Eye (tissue), 1 donor: ENCODE measurements around the gene GPR183.

Experiments
- DNase-seq: peaks from one replicate; pipeline ENCODE4 v3.0.0-alpha.2; 2015

Gene GPR183

DNA sequence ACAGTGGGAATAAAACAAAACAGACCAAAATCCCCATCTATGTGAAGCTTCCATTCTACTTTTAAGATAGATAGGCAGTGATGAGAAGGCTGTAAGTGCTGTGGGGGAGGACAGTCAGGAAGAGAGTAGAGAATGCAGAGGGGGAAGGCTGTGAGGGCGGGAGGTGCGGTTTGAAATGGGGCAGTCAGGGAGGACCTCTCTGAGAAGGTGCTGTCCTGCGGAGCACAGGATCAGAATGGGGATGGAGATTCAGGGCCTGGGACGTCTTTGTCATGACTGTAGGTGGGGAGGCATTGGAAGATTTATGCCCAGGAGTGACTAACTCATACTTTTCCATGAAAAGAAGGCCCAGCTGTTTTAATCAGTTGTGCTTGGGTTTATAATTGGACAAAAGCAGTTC is 3.9 kb upstream of the GPR183 start:
- no peak for DNase-seq

DNA sequence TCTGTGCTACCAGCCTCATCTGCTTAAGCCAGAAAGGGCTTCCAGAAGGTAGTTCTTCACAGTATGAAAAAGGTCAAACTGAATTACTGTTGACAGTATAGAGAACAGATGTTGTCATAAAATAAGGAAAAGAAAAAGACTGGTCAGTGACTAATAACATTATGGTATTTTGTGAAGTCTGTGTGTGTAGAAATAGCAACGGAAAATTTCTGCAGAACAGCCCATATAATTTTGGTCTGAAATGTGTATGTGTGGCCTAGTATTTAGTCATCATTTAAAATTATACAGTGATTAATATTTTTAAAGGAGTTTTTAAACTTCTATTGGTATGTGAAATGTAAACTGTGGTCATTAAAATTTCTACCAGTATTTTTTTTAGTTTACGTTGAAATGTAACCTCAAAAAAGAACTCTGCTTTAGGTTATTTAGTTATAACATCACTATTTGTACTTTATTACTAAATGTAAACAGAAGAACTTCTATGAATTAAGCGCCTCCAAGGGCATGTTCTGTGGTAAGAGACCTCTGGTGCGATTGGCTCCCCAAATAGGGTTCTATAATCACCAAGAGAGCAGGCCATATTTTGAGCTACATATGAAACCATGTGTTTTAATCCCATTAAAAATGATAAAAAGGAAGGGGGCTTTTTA is 3.3 kb upstream of the GPR183 start:
- DNase-seq, result no peak

DNA sequence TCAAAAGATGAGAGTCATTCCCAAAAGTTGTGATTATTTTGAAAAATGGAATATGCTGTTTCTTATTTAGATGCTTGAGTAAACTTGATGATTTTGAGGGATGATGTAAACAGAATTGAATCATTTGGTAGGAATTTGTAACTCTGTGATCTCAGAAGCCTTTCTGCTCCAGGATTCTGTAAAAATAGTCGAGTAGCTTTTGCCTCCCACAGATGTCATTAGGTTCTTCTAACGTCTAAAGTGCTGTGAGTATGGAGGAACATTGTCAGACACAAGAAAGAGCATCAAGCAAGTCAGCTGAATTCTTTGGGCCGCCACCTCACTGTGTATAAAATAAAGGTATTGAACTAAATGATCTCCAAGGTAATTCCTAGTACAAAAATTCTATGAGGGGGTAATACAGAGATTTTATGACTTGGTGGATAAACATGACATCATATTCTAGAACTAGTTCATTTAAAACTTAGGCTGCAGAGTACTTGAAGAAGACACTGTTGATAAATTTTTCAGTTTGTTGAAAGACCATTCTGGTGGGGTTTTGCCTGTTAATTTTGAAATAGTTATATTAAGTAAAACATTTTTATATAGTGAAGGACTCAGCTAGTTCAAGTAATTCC is 1.4 kb upstream of the GPR183 start:
- no peak for DNase-seq

DNA sequence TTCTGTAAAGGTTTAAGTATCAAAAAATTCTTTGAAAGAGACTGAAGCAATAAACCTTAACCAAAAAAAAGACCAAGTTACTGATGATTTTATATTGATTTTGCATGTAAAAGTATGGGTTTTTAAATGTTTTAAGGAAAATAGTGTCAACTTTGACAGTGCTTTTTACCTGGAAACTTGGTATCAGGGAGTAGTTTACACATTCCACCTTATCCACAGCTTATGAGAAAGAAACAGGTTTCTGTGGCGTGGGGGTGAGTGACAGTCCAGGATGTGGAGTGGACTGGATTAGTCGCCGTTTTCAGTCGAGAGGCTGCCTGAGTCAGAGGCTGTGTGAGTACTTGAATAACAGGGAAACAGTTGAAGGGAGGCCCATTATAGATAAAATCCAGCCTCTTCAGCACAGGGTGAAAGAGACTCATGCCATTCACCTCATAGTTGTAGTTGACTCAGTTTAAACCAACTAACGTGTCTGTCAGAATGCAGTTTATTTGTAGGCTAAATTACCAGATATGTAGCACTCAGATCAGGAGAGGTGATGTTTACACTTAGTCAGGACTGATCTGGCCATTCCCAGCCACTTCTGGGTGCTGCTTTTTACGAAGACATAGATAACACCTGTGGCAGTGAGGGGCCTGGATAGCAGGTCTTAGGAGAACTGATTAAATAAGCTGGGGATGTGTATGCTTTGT is 595 bp upstream of the GPR183 start:
- DNase-seq, result no peak

DNA sequence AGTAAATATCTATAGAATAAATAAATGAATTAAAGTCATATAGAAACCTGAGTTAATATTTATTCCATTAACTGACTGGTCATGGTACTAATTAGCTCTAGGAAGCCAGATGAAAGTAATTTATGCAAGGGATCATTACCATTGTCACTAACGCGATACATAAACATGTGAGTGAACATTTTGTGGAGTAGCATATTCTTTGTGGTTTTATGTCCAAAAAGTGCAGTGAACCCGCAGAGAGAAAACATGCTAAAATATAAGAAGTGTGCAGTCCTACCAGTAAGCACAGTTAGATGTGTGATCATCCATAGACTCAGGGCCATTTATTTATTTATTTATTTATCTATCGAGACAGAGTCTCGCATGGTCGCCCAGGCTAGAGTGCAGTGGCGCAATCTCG is 1.6 kb downstream of the GPR183 start:
- DNase-seq, result no peak

DNA sequence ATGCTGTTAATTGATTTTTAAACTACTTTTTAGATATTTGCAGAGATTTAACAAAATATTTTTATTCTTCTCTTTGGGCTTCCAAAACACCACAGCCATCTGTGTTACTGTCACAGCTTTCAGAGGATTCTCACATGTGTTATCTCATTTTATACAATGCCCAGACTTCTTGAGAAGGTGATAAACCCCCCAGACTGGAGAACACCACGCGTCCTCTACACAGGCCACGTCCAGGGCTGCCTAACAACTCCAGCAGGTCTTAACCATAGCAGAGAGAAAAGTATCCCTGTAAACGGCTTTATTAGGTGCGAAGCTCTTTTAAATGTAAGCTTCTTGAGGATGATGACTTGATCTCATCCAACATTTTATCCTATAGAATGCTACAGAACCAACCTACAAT is 2.0 kb downstream of the GPR183 start:
- no peak for DNase-seq

DNA sequence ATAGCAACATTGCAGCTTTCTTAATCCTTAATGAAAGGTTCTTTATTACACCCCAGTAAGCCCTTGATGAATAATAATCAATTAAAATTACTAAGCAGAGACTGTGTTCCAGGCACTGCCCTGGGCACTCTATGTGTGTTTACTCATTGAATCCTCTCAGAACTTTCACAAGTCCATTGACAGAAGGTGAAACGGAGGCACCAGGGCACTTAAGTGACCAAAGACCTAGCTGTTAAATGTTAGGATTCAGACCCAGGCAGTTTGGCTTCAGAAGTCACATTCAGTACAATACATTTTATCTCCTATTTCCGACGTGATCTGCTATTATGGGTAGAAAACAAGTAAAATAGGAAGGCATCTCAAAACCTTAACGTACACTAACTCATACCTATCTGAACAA is 2.7 kb downstream of the GPR183 start:
- no peak for DNase-seq

DNA sequence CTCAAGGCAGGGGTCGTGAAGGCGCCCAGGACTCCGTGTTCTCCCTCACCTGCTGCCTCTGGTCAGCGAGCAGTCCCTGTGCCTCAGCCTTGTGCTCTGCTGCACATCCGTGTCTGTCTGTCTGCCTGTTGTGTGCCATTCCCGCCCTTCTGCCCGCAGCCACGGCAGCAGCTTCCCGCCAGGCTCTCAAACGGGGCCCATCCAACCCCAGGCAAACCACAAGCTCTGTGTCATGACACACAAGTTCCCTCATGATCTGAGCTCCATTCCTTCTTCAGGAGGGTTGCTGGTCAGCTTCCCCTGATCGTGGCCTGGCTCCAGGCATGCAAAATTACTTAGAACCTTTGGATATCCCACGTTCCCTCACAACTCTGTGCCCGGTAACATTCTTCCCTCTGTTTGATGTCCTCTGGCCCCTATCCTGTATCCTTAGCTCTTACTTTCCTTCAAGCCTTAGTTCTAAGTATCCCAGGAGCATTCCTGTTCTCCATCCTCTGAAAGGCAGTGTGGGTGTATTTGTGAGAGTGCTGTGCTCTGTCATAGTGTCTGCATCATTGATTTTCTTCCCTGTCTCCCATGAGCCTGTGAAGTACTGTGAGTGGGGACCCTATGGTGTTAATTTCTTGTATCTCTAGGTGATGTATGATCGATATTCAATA is 3.2 kb downstream of the GPR183 start:
- no peak for DNase-seq

DNA sequence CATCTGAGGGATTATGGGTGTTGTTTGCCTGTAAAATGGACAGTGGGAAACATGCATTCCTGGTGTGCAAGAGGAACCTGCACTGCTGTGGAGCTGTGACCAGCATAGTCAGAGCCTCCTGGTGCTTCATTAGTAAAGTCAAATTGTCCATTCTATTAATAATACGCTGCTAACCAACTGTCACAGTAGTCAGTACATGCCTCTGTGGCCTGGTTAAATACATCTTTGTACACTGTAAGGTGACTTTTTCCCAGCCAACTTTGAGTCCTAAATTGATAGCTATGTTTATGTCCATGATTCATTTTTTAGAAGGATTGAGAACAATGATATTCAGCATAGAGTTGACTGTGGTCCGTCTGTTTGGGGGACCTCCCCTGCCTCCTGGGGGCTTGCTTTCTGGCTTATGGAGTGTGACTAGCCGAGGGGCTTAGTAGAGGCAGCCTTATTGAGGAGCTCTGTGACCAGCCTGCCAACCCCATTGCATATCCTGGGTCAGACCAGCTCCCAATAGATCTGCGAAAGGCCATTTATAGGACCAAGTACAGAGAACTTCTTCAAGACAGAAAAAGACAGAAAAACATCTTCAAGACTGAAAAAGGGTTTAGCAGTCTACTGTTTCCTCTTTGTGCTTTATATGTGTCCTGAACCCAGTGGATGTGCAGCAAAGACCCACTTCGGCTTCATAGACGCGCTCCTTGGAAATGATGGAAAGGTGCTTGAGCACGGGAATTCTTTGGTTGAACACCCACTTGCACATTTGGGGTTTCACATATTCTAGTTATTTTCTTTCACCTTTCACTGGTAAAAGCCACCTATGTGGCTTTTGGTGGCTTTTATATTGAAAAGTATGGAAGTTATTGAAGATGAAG is 4.3 kb downstream of the GPR183 start:
- no peak for DNase-seq

DNA sequence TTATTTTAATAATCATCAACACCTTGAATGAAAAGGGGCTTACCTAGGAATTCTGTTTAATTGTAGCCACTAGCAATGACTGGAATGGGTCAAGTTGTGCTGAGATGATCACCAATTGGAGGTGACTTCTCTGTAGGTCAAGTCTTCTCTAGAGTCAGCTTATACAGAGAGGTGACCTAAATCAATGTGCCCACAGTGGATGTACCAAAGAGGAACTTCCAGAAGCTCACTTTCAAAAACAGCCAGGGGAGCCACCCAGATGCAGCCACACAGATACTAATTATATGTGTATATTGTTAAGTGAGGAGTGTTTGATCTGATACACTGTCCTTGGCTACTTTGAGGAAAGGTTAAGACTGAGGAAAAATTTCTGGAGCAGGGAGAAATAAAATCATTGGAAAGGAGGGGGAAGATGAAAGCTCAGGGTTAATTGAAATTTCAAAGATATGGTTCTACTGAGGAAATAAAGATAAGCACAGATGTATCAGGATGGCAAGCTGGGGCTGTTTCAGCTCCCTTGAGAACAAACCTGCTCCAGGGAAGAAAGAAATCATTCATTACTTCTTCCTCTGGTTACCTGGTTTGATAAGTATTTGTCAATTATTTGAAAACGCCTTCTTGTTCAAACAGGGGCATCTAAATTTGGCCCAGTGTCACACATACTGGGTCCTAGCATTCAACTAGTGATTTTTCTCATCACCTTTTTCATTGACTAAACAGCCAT is 5.1 kb downstream of the GPR183 start:
- no peak for DNase-seq

DNA sequence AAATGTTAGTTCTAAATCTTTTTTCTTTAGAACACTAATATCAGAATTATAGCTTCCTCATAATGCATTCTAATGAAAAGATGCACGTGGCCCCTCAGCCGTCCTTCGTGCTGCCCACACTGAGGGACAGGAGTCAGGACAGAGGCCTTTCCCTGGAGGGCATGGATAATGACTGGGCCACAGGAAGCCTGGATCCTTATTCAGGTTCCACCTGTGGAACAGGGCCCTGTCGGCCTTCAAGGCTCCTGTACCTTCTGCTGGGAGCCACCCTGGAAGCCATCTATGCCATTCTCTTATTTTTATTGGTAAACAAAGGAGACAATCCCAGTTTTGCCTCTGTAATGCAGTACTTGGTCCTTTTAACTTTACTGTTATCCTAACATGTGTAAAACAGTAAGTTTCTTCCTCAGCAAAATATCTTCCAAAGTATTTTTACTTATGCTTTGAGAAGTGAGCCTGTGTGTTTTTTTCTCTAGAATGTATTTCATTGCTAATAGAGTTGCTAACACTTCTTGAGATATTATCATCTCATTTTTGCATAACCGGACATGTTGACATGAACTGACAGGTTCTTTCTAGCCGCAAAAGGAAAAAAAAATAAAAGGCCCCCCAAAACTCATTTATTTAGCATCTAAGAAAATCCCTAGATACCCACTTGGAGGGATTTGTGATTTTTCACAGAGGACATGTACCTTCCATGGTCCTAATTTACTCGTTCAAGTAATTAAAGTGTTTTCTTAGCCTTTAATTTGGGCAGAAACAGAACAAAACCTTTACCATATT is 6.0 kb downstream of the GPR183 start:
- DNase-seq, result no peak

DNA sequence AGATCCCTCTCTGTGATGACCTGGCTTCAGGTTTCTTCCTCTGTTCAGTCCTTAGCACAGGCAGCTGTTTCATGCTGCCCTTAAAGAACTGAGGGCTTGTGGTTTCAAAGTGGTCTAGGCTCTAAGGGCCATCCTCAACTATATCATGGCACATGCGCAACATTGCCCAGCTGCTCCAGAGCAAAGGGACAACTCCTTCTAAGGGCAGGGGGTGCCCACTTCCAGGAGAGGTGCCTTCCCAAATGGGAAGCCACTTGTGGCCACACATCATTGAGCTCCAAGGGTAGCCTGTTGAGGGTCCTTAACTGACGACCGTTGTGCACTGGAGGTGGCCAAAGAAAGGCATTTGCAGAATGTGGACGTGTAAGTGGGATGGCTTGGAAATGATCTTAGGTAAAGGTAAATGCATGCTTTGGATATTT is 7.3 kb downstream of the GPR183 start:
- DNase-seq, result no peak

DNA sequence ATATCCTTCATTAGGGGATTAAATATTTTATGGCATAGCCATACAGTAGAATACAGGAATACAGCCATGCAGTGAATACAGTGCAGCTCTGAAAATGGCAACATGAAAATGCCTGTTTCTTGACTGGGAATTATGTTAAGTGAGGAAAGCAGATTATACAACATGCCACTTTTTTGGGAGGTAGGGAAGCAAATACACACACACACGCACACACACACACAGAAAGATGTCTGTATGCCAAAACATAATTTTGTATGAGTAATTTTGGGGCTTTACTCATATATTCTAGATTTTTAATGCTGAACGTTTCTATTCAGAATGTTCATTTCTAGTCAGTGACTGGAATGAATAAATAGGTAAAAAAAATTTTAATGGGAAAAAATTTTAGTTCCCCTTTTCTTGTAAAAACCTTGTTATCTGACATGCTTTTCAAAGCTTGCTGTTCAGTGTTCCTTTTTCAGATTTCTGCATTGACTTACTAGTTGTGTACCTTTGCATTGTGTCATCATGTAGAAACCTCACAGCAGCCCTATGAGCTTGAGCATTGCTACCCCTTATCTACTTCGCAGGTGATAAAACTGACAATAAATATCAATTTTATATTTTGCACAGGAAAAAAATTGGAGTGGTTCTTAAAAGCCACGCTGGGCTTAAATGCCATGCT is 7.8 kb downstream of the GPR183 start:
- DNase-seq, result no peak

DNA sequence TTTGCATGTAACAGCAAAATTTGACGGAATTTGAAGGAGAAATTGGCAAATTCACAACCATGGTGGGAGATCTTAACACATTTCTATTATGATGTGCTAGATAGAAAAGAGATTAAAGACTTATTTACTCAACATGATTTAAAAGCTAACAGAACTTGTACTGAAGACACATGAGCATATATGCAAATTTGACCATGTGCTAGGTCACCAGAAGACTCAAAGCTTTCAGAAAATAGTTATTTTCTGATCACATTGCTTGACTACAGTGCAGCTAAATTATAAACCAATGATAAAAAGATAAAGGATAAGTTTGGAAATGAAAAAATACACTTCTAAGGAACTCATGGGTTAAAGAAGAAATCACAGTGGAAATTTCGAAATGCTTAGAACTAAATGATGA is 9.1 kb downstream of the GPR183 start:
- DNase-seq, result no peak

DNA sequence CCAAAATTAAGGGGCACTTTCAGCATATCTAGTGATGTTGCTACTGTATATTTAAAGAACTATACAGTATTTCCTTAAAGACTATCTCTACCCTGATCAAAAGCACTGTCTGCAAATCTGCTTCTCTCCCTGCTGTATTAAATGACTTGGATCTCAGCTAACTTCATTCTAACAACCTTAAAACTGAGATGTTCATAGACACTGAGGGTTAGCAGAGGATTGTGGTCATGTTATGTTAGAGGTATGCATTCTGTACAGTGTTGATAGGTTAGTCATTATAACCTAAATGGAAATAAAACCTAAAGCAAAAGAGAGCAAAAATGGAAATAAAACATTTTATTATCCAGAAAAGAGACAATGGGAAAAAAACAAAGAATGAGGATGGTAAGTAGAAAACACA is 9.9 kb downstream of the GPR183 start:
- no peak for DNase-seq

DNA sequence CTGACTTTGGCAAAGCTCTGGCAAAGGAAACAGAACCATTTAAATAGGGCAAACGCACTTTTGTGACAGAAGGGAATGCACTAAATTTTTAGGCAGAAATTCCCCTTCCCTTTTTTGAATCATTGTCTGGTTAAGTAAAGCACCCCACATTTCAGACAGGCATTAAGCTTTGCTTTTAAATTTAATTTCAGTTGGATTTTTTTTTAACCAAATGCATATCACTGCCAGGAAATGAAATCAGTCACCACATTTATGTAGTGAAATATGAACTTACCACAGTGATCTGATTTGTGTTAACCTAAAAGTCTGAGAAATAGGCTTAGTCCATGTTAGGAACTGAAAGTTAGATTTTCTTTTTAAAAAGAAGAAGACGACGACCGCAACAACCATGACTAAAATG is 10.8 kb downstream of the GPR183 start:
- no peak for DNase-seq

DNA sequence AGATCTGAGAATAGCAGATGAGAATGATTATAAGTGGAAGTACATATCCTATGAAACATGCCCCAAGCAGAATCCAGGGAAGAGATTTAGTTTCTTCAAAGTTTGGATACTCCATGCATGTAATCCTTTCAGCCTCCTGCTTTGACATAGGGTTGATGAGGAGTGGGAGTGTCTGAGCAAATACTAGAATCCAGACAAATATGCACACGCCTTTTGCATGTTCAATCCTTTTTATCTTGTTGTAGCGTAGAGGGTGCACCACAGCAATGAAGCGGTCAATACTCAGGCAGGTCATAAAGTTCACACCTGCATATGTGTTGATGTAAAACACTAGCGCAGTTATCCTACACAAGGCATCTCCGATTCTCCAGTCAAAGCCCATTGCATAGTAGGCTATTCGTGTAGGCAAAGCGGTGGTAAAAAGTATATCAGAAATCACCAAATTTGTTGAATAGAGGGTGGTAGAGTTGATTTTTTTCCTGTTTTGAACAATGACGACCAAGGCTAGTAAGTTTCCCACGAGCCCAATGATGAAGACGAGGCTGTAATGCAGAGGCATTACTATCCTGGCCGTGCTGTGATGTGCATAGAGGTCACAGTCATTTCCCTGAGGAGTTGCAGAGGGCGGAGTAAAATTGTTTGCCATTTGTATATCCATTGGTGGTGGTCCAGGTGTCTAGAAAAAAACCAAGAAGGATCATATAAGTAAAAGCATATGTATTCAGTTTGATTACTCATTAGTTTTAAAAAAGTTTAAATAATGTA is 11.5 kb downstream of the GPR183 start:
- no peak for DNase-seq

DNA sequence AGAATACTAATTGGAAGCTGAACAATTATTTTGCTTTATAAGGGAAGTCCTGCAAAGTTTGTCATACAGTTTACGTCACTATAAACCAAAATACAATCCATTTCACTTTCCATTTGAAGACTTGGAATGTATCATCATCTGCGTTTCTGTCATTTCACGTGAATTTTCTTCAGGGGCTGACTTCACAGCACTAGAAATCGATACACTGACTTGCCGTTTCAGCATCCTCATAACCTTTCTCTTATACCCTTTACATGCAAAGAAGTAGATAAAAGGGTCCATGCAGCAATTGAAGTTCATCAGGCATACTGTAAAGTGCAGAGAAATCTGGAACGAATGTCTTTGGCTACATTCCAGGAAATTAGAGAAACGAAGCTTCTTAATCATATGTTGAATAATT is 12.2 kb downstream of the GPR183 start:
- no peak for DNase-seq

DNA sequence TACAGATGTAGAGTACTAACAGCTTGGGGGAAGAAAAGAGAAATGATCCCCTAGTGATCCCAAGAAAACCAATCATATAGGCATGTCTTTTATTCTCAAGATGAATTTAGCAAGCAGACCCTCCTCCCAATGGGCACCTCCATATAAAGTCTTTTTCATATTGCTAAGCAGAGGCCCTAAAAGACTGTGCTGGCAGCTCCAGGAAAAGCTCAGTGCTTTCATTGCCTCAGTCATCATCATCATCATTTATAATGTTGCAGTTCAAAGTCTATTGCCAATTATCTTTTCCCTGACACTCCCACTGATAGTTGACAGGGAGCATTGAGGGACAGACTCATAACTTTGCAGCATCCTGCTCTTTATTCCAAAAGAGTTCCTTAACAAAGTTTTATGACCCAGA is 13.0 kb downstream of the GPR183 start:
- DNase-seq, result no peak

DNA sequence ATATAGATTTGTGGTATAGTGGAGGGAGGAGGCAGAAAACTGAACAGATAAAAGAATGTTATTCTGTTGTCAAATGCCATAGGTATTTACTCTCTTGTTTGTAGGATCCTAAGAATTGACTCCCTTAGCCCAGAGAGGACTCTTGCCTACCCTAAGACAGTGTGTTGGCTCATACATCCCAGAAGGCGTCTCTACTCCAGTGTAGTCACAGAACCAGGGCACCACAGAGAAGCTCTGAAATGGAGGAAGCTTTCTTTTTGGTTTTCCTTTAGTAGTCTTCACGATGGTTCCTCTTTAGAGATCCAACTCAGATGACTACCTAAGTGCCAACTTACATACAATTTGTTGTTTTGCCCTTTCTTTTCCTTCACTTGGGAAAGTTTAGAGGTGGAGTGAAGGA is 14.0 kb downstream of the GPR183 start:
- no peak for DNase-seq
